Vagina (tissue), 2 donors: ENCODE data around the gene HIVEP1. TPM values are rescaled to one million over a fixed set of nuclear protein-coding genes. Genes with fewer than 3 reads are reported as not detected.
A peak's percentile ranks its signal among the peaks of the same experiment; 100 is the strongest.
"Not testable (repeated sequence)": the region's sequence is repeated elsewhere in the genome, so short reads cannot be mapped to it uniquely, and the experiment has no call there.

Source experiments
- DNase-seq, 2 donors: peaks; one replicate each; pipeline ENCODE4 v3.0.0-alpha.2; 2017; ENCODE audit errors: extremely low spot score in 2 of 2
- H3K27ac ChIP-seq: fragments of 200-600 bp; sonication (generic); one replicate; pipeline ENCODE4 v1.5.1; 2019
- H3K27me3 ChIP-seq: fragments of 200-600 bp; sonication (generic); one replicate; pipeline ENCODE4 v1.5.1; 2019
- H3K36me3 ChIP-seq, 2 donors: fragments of 200-600 bp; sonication (generic); one replicate each; pipeline ENCODE4 v1.5.1; 2017 to 2019
- H3K4me1 ChIP-seq: fragments of 200-600 bp; sonication (generic); one replicate; pipeline ENCODE4 v1.5.1; 2019
- H3K4me3 ChIP-seq, 2 donors: fragments of 200-600 bp; sonication (generic); 1 replicate in 1 of 2; 2 replicates in 1 of 2; pipeline ENCODE4 v1.5.1; 2016 to 2019
- H3K9me3 ChIP-seq: fragments of 200-600 bp; sonication (generic); one replicate; pipeline ENCODE4 v1.5.1; 2019
- POLR2A ChIP-seq, 2 donors: fragments of 450-650 bp; IDR thresholded peaks; one replicate each; pipeline ENCODE4 v1.6.1; 2017; ENCODE audit warnings: antibody characterized with exemption in 2 of 2, mild to moderate bottlenecking in 2 of 2, moderate library complexity in 2 of 2
- POLR2AphosphoS5 ChIP-seq, 2 donors: sonication (generic); formaldehyde crosslinking; IDR thresholded peaks; one replicate each; pipeline ENCODE4 v1.9.0; 2017; ENCODE audit warnings: antibody characterized with exemption in 2 of 2, mild to moderate bottlenecking in 2 of 2, low read depth in 1 of 2; ENCODE audit not compliant: insufficient read depth in 1 of 2
- intact Hi-C: fragments of 100-400 bp; cut with DNase I; formaldehyde crosslinking; loops from one replicate; pipeline ENCODE4 v1.15.1; 2023
- total RNA-seq: library from RNA; depleted of rRNA; stranded (reverse); fragments of >200 nt; gene quantifications from one replicate; pipeline ENCODE4 v1.2.3, GENCODE V29; 2016
- TF ChIP-seq, protein P1 (sequence below), 3 experiments: fragments of 450-650 bp in 2 of 3; fragments of 200-600 bp in 1 of 3; sonication (generic) in 1 of 3; IDR thresholded peaks; one replicate each; pipeline ENCODE4 v1.5.1; 2017 to 2019; ENCODE audit warnings: antibody characterized with exemption in 3 of 3, mild to moderate bottlenecking in 2 of 3, moderate library complexity in 2 of 3

The HIVEP1 gene
- total RNA-seq, 1 donor from 2014 or later = 36.1 TPM

DNA sequence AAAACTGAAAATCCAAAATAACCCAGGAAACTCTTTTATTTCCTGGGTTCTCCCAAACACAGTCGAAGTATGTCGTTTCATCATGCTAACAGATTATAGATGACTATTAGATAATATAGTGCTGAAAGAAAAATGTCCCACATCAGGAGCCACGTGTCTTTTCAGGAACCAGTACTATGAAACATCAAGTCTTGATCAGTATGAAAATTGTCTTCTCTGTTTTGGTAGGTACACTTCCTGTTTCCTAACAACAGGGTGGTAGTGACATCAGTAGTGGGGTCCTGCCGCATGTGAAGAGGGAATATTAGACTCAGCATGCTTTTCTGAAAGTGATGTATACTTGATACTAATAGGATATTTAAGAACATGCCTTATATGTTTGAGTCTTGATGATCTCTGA lies 136.7 kb downstream of the HIVEP1 start:
- Histone ChIP-seq H3K4me3 (no peak overlapping the region), H3K4me1 (no peaks in the 10 kb centered on the region), H3K36me3 (no peaks in the 10 kb centered on the region), H3K9me3 (no peaks in the 10 kb centered on the region), H3K27ac (no peak overlapping the region), H3K27me3 (no peaks in the 10 kb centered on the region)
- intact Hi-C loops = no loop called here
- TF ChIP-seq POLR2AphosphoS5 (IDR thresholded peaks at IDR 0.05; ENCODE audit: insufficient read depth in 1 of 2, low read depth in 1 of 2) = no peak
- TF ChIP-seq POLR2A (IDR thresholded peaks at IDR 0.05) = no peak
- TF ChIP-seq, protein P1, sequence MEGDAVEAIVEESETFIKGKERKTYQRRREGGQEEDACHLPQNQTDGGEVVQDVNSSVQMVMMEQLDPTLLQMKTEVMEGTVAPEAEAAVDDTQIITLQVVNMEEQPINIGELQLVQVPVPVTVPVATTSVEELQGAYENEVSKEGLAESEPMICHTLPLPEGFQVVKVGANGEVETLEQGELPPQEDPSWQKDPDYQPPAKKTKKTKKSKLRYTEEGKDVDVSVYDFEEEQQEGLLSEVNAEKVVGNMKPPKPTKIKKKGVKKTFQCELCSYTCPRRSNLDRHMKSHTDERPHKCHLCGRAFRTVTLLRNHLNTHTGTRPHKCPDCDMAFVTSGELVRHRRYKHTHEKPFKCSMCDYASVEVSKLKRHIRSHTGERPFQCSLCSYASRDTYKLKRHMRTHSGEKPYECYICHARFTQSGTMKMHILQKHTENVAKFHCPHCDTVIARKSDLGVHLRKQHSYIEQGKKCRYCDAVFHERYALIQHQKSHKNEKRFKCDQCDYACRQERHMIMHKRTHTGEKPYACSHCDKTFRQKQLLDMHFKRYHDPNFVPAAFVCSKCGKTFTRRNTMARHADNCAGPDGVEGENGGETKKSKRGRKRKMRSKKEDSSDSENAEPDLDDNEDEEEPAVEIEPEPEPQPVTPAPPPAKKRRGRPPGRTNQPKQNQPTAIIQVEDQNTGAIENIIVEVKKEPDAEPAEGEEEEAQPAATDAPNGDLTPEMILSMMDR (IDR thresholded peaks at IDR 0.05) = no peak
- no peak for DNase-seq

DNA sequence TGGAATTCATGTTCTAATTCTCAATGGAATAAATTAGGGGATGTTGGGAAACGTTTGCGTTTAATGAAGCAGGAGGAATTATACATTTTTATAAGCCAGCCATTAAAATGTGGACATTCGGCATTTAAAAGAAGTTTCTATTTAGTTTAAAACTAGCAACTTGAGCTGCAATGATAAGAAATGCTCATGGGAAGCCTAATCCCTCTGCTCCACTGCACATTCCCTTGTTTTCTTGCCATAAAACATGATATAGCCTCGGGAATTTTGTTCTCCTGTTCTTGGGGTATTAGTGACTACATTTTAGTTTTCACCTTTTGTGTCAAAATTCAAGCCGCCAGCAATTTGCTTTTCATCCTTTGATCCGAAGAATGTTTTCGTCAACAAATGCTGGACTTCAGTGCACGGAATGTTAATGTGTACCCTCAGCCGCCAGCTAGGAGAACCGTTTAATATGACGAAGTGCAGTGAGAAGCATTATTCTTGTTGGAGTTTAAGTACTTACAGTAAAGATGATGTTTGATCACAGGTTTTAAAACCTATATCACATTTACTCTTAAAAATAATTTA lies 137.9 kb downstream of the HIVEP1 start:
- Histone ChIP-seq H3K27me3 (no peaks in the 10 kb centered on the region), H3K27ac (no peak overlapping the region), H3K36me3 (no peaks in the 10 kb centered on the region), H3K4me3 (no peak overlapping the region), H3K4me1 (no peaks in the 10 kb centered on the region), H3K9me3 (no peaks in the 10 kb centered on the region)
- intact Hi-C loops = no loop called here
- DNase-seq = no peak
- no peak for TF ChIP-seq POLR2A (IDR thresholded peaks at IDR 0.05)

DNA sequence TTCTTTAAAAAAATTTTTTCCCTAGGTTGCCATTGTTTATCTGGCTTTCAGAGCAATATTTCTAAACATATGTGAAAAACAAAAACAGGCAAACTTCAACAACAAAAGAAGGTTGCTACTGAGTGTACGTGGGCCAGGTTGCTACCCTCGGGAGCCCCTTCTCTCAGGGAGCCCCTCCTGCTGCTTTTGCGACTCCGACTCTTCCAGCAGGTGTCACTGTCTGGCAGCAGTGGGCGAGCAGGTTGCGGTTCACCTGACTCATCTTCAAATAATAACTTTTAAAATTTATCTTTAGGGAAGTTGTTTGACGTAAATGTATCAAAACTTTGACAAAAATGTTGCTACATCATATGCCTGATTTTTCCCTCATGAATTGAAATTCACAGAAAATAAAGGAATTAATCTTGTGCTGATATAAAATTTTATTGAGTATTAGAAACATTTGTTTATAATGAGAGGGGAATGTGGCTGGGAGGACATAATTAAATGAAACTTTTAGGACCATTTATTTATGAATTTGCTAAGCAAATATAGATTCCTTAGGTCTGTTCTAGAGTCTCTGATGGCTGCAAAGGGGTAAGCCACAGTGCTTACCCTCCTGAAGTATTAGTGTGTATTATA lies 138.8 kb downstream of the HIVEP1 start:
- Histone ChIP-seq H3K4me1 (no peaks in the 10 kb centered on the region), H3K9me3 (no peaks in the 10 kb centered on the region), H3K4me3 (no peak overlapping the region), H3K27ac (no peak overlapping the region), H3K27me3 (no peaks in the 10 kb centered on the region), H3K36me3 (no peaks in the 10 kb centered on the region)
- TF ChIP-seq, protein P1 (IDR thresholded peaks at IDR 0.05) = peak in 1 of 3 experiments; percentile 13
- TF ChIP-seq POLR2AphosphoS5 (IDR thresholded peaks at IDR 0.05; ENCODE audit: insufficient read depth in 1 of 2, low read depth in 1 of 2) = no peak
- no peak for TF ChIP-seq POLR2A (IDR thresholded peaks at IDR 0.05)
- intact Hi-C loops = no loop called here
- DNase-seq = no peak

DNA sequence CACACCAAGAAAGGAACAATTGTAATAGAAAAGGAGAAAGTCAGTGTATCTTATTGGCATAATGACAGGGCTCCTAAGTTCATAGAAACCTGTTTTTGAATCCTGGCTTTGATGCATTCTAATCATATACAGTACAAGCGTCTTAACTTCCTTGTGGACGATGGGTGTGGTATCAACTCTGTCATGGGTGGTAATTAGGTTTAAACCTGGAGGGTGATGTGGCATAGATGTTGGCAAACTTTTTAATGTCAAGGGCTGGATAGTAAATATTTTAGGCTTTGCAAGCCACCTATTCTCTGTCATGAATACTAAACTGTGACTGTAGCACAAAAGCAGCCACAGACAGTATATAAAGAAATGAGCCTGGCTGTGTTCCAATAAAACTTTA lies 139.3 kb downstream of the HIVEP1 start:
- TF ChIP-seq POLR2A (IDR thresholded peaks at IDR 0.05) = no peak
- TF ChIP-seq POLR2AphosphoS5 (IDR thresholded peaks at IDR 0.05; ENCODE audit: insufficient read depth in 1 of 2, low read depth in 1 of 2) = no peak
- TF ChIP-seq, protein P1 (IDR thresholded peaks at IDR 0.05) = no peak
- Histone ChIP-seq H3K27ac (no peak overlapping the region), H3K36me3 (no peaks in the 10 kb centered on the region), H3K27me3 (no peaks in the 10 kb centered on the region), H3K4me1 (no peaks in the 10 kb centered on the region), H3K4me3 (no peak overlapping the region), H3K9me3 (no peaks in the 10 kb centered on the region)
- intact Hi-C loops = no loop called here
- no peak for DNase-seq

DNA sequence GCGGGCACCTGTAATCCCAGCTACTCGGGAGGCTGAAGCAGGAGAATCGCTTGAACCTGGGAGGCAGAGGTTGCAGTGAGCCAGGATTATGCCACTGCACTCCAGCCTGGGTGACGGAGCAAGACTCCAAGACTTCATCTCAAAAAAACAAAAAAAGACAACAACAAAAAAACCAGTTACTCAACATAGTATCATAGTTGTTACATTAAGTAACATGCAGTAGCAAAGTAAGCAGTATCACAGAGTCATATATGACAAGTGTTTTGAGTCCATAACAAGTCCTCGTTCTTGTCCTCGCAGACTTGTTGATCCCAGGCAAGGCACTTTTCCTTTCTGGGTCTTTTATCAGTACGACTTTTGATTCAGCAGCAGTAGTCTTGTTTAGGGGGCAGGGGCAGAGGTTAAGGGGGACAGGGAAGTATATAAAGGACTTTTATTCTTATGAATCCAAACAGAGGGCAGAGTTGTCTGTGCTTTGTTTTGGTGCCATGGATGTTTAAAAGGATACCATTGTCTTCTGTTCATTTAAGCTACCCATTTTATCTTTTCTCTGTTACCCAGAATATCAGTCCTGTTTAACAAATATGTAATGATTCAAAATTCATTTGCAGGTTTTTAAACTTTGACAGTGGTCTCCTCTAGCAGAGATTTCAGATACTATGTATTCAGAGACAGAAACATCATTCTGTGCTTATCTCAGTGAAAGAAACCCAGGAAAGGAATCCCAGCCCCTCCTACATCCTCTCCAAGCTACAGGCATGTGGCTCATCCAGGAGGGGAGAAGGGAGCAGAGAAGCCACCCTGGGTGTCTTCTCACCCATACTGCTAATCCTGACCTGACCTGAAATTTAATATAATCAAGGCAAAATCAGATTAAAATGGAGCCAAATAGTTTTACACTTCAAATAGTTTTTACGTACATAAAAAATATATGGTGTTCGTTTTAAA lies 140.2 kb downstream of the HIVEP1 start:
- Histone ChIP-seq H3K4me1 (no peaks in the 10 kb centered on the region), H3K27me3 (no peaks in the 10 kb centered on the region), H3K9me3 (no peaks in the 10 kb centered on the region), H3K27ac (no peak overlapping the region), H3K36me3 (no peaks in the 10 kb centered on the region), H3K4me3 (no peak overlapping the region)
- intact Hi-C loops = no loop called here
- TF ChIP-seq POLR2AphosphoS5 (IDR thresholded peaks at IDR 0.05; ENCODE audit: insufficient read depth in 1 of 2, low read depth in 1 of 2) (no peak), POLR2A (IDR thresholded peaks at IDR 0.05) (no peak)
- TF ChIP-seq, protein P1 (IDR thresholded peaks at IDR 0.05) = no peak
- no peak for DNase-seq

DNA sequence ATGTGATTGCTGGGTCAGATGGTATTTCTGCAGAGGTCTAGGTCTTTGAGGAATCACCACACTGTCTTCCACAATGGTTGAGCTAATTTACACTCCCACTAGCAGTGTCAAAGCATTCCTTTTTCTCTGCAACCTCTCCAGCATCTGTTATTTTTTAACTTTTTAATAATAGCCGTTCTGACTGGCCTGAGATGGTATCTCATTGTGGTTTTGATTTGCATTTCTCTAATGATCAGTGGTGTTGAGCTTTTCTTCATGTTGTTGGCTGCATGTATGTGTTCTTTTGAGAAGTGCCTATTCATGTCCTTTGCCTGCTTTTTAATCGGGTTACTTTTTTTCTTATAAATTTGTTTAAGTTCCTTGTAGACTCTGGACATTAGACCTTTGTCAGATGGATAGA lies 143.7 kb downstream of the HIVEP1 start:
- H3K4me3 ChIP-seq, H3K36me3 ChIP-seq, H3K4me1 ChIP-seq, H3K9me3 ChIP-seq, H3K27me3 ChIP-seq, H3K27ac ChIP-seq, intact Hi-C loops, DNase-seq: not testable (repeated sequence)
